ENCODE results near the gene CLASP1.
"Not testable (repeated sequence)": the region's sequence is repeated elsewhere in the genome, so short reads cannot be mapped to it uniquely, and the experiment has no call there.

CLASP1 gene

GRCh38 chr2:121664086-121664485 lies 14.8 kb upstream of the CLASP1 start:
- no peak overlapping the region for H3K4me3 ChIP-seq (ENCODE audit: control insufficient read depth in 1 of 7, extremely low read depth in 1 of 7, insufficient read depth in 4 of 7, low read depth in 2 of 7, low read length in 6 of 7)
- H3K27ac ChIP-seq (ENCODE audit: insufficient read depth in 1 of 2, low read depth in 1 of 2, low read length in 2 of 2, poor library complexity in 1 of 2, severe bottlenecking in 2 of 2) = no peak overlapping the region
- CTCF ChIA-PET = no interaction called here
- 91% methylated on average over 4 of the region's 4 CpGs for WGBS (ENCODE audit: insufficient coverage)
- no peaks in the 10 kb centered on the region for H3K27me3 ChIP-seq (replicated peaks in 2 of 5; ENCODE audit: control insufficient read depth in 4 of 5, insufficient read depth in 5 of 5, low read length in 4 of 5)
- POLR2A ChIA-PET = no interaction called here
- peaks cover 0 to 7% (median 5%) of the 10 kb centered on the region in 4 experiments for H3K36me3 ChIP-seq (ENCODE audit: control insufficient read depth in 4 of 4, insufficient read depth in 4 of 4, low read length in 3 of 4)
- no peaks in the 10 kb centered on the region for H3K4me1 ChIP-seq (ENCODE audit: control extremely low read depth in 1 of 4, control insufficient read depth in 4 of 4, insufficient read depth in 4 of 4, low read length in 3 of 4)
- DNase-seq = no peak
- H3K9me3 ChIP-seq (ENCODE audit: control extremely low read depth in 1 of 5, control insufficient read depth in 4 of 5, insufficient read depth in 2 of 5, low read depth in 1 of 5, low read length in 4 of 5) = peaks cover 0 to 7% (median 0%) of the 10 kb centered on the region in 5 experiments

DNA sequence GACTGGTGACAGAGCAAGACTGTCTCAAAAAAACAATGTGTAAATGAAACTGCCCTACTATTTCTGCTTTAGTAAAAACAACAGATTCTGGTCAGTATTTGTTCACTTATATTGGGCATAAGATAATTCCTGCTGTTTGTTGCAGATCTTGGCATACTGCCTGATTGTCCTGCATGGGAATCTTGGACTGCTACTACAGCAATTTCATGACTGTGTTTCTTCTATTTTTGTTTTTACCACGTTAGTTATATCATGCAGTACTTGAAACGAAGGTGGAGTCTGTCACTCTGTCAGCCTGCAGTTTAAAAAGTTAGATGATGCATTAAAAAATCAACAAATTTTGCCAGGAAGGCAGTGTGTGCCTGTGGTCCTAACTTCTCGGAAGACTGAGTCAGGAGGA lies 14.2 kb upstream of the CLASP1 start:
- no peak overlapping the region for H3K27ac ChIP-seq (ENCODE audit: insufficient read depth in 1 of 2, low read depth in 1 of 2, low read length in 2 of 2, poor library complexity in 1 of 2, severe bottlenecking in 2 of 2)
- H3K4me1 ChIP-seq (ENCODE audit: control extremely low read depth in 1 of 4, control insufficient read depth in 4 of 4, insufficient read depth in 4 of 4, low read length in 3 of 4) = no peaks in the 10 kb centered on the region
- WGBS (ENCODE audit: insufficient coverage) = 100% methylated on average over 2 of the region's 3 CpGs
- CTCF ChIA-PET = interaction anchor here (0.9 kb wide), 1 partner anchor 36 kb away, joined by 3 read pairs; no protein-coding TSS in a partner anchor
- no peaks in the 10 kb centered on the region for H3K27me3 ChIP-seq (replicated peaks in 2 of 5; ENCODE audit: control insufficient read depth in 4 of 5, insufficient read depth in 5 of 5, low read length in 4 of 5)
- POLR2A ChIA-PET = no interaction called here
- H3K4me3 ChIP-seq (ENCODE audit: control insufficient read depth in 1 of 7, extremely low read depth in 1 of 7, insufficient read depth in 4 of 7, low read depth in 2 of 7, low read length in 6 of 7) = no peak overlapping the region
- no peak for DNase-seq
- H3K9me3 ChIP-seq (ENCODE audit: control extremely low read depth in 1 of 5, control insufficient read depth in 4 of 5, insufficient read depth in 2 of 5, low read depth in 1 of 5, low read length in 4 of 5) = peaks cover 0 to 3% (median 0%) of the 10 kb centered on the region in 5 experiments
- H3K36me3 ChIP-seq (ENCODE audit: control insufficient read depth in 4 of 4, insufficient read depth in 4 of 4, low read length in 3 of 4) = peaks cover 0 to 11% (median 7%) of the 10 kb centered on the region in 4 experiments

- DNase-seq = no peak
- ChIA-PET POLR2A (no interaction called here), CTCF (interaction anchor here (0.9 kb wide), 1 partner anchor 37 kb away, joined by 3 read pairs; no protein-coding TSS in a partner anchor)
- Histone ChIP-seq H3K4me1 (ENCODE audit: control extremely low read depth in 1 of 4, control insufficient read depth in 4 of 4, insufficient read depth in 4 of 4, low read length in 3 of 4) (no peaks in the 10 kb centered on the region), H3K36me3 (ENCODE audit: control insufficient read depth in 4 of 4, insufficient read depth in 4 of 4, low read length in 3 of 4) (peaks cover 0 to 11% (median 6%) of the 10 kb centered on the region in 4 experiments), H3K4me3 (ENCODE audit: control insufficient read depth in 1 of 7, extremely low read depth in 1 of 7, insufficient read depth in 4 of 7, low read depth in 2 of 7, low read length in 6 of 7) (no peak overlapping the region), H3K9me3 (ENCODE audit: control extremely low read depth in 1 of 5, control insufficient read depth in 4 of 5, insufficient read depth in 2 of 5, low read depth in 1 of 5, low read length in 4 of 5) (no peaks in the 10 kb centered on the region), H3K27ac (ENCODE audit: insufficient read depth in 1 of 2, low read depth in 1 of 2, low read length in 2 of 2, poor library complexity in 1 of 2, severe bottlenecking in 2 of 2) (no peak overlapping the region), H3K27me3 (replicated peaks in 2 of 5; ENCODE audit: control insufficient read depth in 4 of 5, insufficient read depth in 5 of 5, low read length in 4 of 5) (no peaks in the 10 kb centered on the region)
- no CpG with 5 or more reads among the region's 2 CpGs for WGBS (ENCODE audit: insufficient coverage)
Observed at GRCh38 chr2:121662656-121663055, 13.4 kb upstream of the CLASP1 start.

GRCh38 chr2:121659933-121660332 lies 10.7 kb upstream of the CLASP1 start:
- Histone ChIP-seq H3K9me3 (ENCODE audit: control extremely low read depth in 1 of 5, control insufficient read depth in 4 of 5, insufficient read depth in 2 of 5, low read depth in 1 of 5, low read length in 4 of 5) (no peaks in the 10 kb centered on the region), H3K4me3 (ENCODE audit: control insufficient read depth in 1 of 7, extremely low read depth in 1 of 7, insufficient read depth in 4 of 7, low read depth in 2 of 7, low read length in 6 of 7) (no peak overlapping the region), H3K27me3 (replicated peaks in 2 of 5; ENCODE audit: control insufficient read depth in 4 of 5, insufficient read depth in 5 of 5, low read length in 4 of 5) (no peaks in the 10 kb centered on the region), H3K36me3 (ENCODE audit: control insufficient read depth in 4 of 4, insufficient read depth in 4 of 4, low read length in 3 of 4) (peaks cover 0 to 13% (median 6%) of the 10 kb centered on the region in 4 experiments), H3K27ac (ENCODE audit: insufficient read depth in 1 of 2, low read depth in 1 of 2, low read length in 2 of 2, poor library complexity in 1 of 2, severe bottlenecking in 2 of 2) (no peak overlapping the region), H3K4me1 (ENCODE audit: control extremely low read depth in 1 of 4, control insufficient read depth in 4 of 4, insufficient read depth in 4 of 4, low read length in 3 of 4) (no peaks in the 10 kb centered on the region)
- POLR2A ChIA-PET = no interaction called here
- CTCF ChIA-PET = no interaction called here
- no peak for DNase-seq
- WGBS (ENCODE audit: insufficient coverage) = 89% methylated on average over 6 of the region's 6 CpGs

- H3K27me3 ChIP-seq (replicated peaks in 2 of 5; ENCODE audit: control insufficient read depth in 4 of 5, insufficient read depth in 5 of 5, low read length in 4 of 5); H3K4me1 ChIP-seq (ENCODE audit: control extremely low read depth in 1 of 4, control insufficient read depth in 4 of 4, insufficient read depth in 4 of 4, low read length in 3 of 4); H3K4me3 ChIP-seq (ENCODE audit: control insufficient read depth in 1 of 7, extremely low read depth in 1 of 7, insufficient read depth in 4 of 7, low read depth in 2 of 7, low read length in 6 of 7); CTCF ChIA-PET; DNase-seq; POLR2A ChIA-PET; H3K9me3 ChIP-seq (ENCODE audit: control extremely low read depth in 1 of 5, control insufficient read depth in 4 of 5, insufficient read depth in 2 of 5, low read depth in 1 of 5, low read length in 4 of 5); H3K27ac ChIP-seq (ENCODE audit: insufficient read depth in 1 of 2, low read depth in 1 of 2, low read length in 2 of 2, poor library complexity in 1 of 2, severe bottlenecking in 2 of 2): not testable (repeated sequence)
- 88% methylated on average over 1 of the region's 1 CpG for WGBS (ENCODE audit: insufficient coverage)
- peaks cover 0 to 13% (median 6%) of the 10 kb centered on the region in 4 experiments for H3K36me3 ChIP-seq (ENCODE audit: control insufficient read depth in 4 of 4, insufficient read depth in 4 of 4, low read length in 3 of 4)
Observed at GRCh38 chr2:121658393-121658792, 9.1 kb upstream of the CLASP1 start.

DNA sequence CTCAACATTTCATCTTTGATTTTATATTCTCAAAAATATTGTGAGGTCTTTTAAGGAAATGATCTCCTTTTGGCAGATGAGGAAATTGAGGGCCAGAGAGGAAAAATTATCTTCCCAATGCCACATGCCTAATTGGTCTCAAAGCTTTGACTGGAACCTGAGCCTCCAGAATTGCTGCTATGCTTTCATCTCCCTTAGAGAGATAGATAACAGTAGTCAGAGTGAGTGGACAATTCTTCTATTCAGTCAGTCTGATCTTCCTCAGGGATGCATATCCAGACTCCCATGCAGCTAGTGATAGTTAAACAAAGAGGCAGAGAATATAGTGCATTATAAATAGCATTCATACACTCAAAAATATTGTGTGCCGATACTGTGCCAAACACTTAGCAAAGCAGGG lies 3.8 kb upstream of the CLASP1 start:
- peaks cover 0 to 10% (median 1%) of the 10 kb centered on the region in 4 experiments for H3K36me3 ChIP-seq (ENCODE audit: control insufficient read depth in 4 of 4, insufficient read depth in 4 of 4, low read length in 3 of 4)
- WGBS (ENCODE audit: insufficient coverage) = no CpG with 5 or more reads among the region's 1 CpG
- peak overlapping the region in 1 of 2 experiments; percentile 17 for H3K27ac ChIP-seq (ENCODE audit: insufficient read depth in 1 of 2, low read depth in 1 of 2, low read length in 2 of 2, poor library complexity in 1 of 2, severe bottlenecking in 2 of 2)
- H3K27me3 ChIP-seq (replicated peaks in 2 of 5; ENCODE audit: control insufficient read depth in 4 of 5, insufficient read depth in 5 of 5, low read length in 4 of 5) = no peaks in the 10 kb centered on the region
- no peaks in the 10 kb centered on the region for H3K9me3 ChIP-seq (ENCODE audit: control extremely low read depth in 1 of 5, control insufficient read depth in 4 of 5, insufficient read depth in 2 of 5, low read depth in 1 of 5, low read length in 4 of 5)
- ChIA-PET CTCF (interaction anchor here (1.3 to 1.8 kb wide), 2 partner anchors 14 to 47 kb away, joined by 4 read pairs; no protein-coding TSS in a partner anchor), POLR2A (no interaction called here)
- H3K4me1 ChIP-seq (ENCODE audit: control extremely low read depth in 1 of 4, control insufficient read depth in 4 of 4, insufficient read depth in 4 of 4, low read length in 3 of 4) = peaks cover 9 to 32% (median 22%) of the 10 kb centered on the region in 4 experiments
- H3K4me3 ChIP-seq (ENCODE audit: control insufficient read depth in 1 of 7, extremely low read depth in 1 of 7, insufficient read depth in 4 of 7, low read depth in 2 of 7, low read length in 6 of 7) = no peak overlapping the region
- no peak for DNase-seq

DNA sequence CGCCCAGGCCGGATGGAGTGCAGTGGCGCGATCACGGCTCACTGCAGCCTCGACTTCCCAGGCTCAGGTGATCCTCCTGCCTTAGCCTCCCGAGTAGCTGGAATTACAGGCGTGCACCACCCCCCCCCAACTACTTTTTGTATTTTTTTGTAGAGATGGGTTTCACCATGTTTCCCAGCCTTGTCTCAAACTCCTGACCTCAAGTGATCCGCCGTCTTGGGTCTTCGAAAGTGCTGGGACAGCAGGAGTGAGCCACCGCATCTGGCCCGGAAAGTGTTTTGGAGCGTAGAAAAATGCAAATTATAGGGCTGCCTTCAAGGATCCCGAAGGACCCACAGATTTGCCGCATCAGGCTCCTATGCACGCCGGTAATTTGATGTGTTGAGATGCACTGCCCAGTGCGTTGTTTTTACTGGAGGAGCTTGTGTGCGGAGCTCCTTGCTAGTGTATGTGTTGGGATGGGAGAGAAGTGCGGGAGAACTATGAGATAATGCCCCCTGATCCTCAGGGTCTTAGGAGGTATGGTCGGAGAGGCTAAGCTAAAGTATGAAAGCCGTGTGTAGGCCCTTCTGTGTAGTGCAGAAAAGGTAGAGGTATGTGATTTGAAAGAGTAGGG lies 1.2 kb upstream of the CLASP1 start:
- Histone ChIP-seq H3K27me3 (replicated peaks in 2 of 5; ENCODE audit: control insufficient read depth in 4 of 5, insufficient read depth in 5 of 5, low read length in 4 of 5) (no peaks in the 10 kb centered on the region), H3K9me3 (ENCODE audit: control extremely low read depth in 1 of 5, control insufficient read depth in 4 of 5, insufficient read depth in 2 of 5, low read depth in 1 of 5, low read length in 4 of 5) (no peaks in the 10 kb centered on the region), H3K36me3 (ENCODE audit: control insufficient read depth in 4 of 4, insufficient read depth in 4 of 4, low read length in 3 of 4) (peaks cover 0 to 10% (median 2%) of the 10 kb centered on the region in 4 experiments), H3K27ac (ENCODE audit: insufficient read depth in 1 of 2, low read depth in 1 of 2, low read length in 2 of 2, poor library complexity in 1 of 2, severe bottlenecking in 2 of 2) (peak overlapping the region; percentile 97 to 98), H3K4me1 (ENCODE audit: control extremely low read depth in 1 of 4, control insufficient read depth in 4 of 4, insufficient read depth in 4 of 4, low read length in 3 of 4) (peaks cover 20 to 42% (median 27%) of the 10 kb centered on the region in 4 experiments), H3K4me3 (ENCODE audit: control insufficient read depth in 1 of 7, extremely low read depth in 1 of 7, insufficient read depth in 4 of 7, low read depth in 2 of 7, low read length in 6 of 7) (peak overlapping the region; percentile 80 to 98 (median 93))
- CTCF ChIA-PET = interaction anchor here (0.6 to 3.4 kb wide), 6 partner anchors 31 to 119 kb away, joined by 3 to 13 read pairs (median 4); partner anchors contain the start of gene RNU4ATAC
- under 1% methylated on average over 15 of the region's 23 CpGs for WGBS (ENCODE audit: insufficient coverage)
- POLR2A ChIA-PET = interaction anchor here (0.9 to 4.0 kb wide), 6 partner anchors 10 to 119 kb away, joined by 3 to 36 read pairs (median 4); partner anchors contain the start of genes NIFK and RNU4ATAC
- DNase-seq = peak in 2 of 3 donors; percentile 25 to 34
